Smooth muscle cell (in vitro differentiated cells): ENCODE results near the gene WWOX. TPM values are rescaled to one million over a fixed set of nuclear protein-coding genes. Genes with fewer than 3 reads are reported as not detected.

Experiments used
- DNase-seq: peaks from one replicate; lab custom pipeline; 2025; ENCODE audit not compliant: unreplicated experiment; lab: John Stamatoyannopoulos, UW
- H2AFZ ChIP-seq: fragments of 200-600 bp; sonication (generic); 2 replicates; pipeline ENCODE4 v1.6.0; 2016; ENCODE audit warnings: antibody characterized with exemption, low read depth, mild to moderate bottlenecking
- H3F3A ChIP-seq: fragments of 200-600 bp; sonication (generic); 2 replicates; pipeline ENCODE4 v1.6.0; 2017; ENCODE audit warnings: antibody characterized with exemption, low read depth
- H3K27ac ChIP-seq: fragments of 200-600 bp; sonication (generic); 2 replicates; pipeline ENCODE4 v1.5.1; 2016; ENCODE audit warnings: low read depth, mild to moderate bottlenecking
- H3K27me3 ChIP-seq: fragments of 200-600 bp; sonication (generic); 2 replicates; pipeline ENCODE4 v1.6.1; 2016; ENCODE audit warnings: low read depth, mild to moderate bottlenecking
- H3K36me3 ChIP-seq: fragments of 200-600 bp; sonication (generic); 2 replicates; pipeline ENCODE4 v1.5.1; 2016; ENCODE audit warnings: low read depth
- H3K4me1 ChIP-seq: fragments of 200-600 bp; sonication (generic); 2 replicates; pipeline ENCODE4 v1.5.1; 2016; ENCODE audit warnings: low read depth
- H3K4me2 ChIP-seq: fragments of 200-600 bp; sonication (generic); 2 replicates; pipeline ENCODE4 v1.6.0; 2016; ENCODE audit warnings: mild to moderate bottlenecking
- H3K4me3 ChIP-seq: fragments of 200-600 bp; sonication (generic); 2 replicates; pipeline ENCODE4 v1.5.1; 2016; ENCODE audit warnings: mild to moderate bottlenecking
- H3K79me2 ChIP-seq: fragments of 200-600 bp; sonication (generic); 2 replicates; pipeline ENCODE4 v1.6.0; 2016; ENCODE audit warnings: low read depth, mild to moderate bottlenecking
- H3K9ac ChIP-seq: fragments of 200-600 bp; sonication (generic); 2 replicates; pipeline ENCODE4 v1.6.0; 2016; ENCODE audit warnings: low read depth
- H3K9me3 ChIP-seq: fragments of 200-600 bp; sonication (generic); replicated peaks from 2 replicates; pipeline ENCODE4 v1.5.1; 2016; ENCODE audit warnings: low read depth
- H4K20me1 ChIP-seq: fragments of 200-600 bp; sonication (generic); 2 replicates; pipeline ENCODE4 v1.6.0; 2016; ENCODE audit warnings: low read depth
- WGBS: methylation state at CpG from one replicate; pipeline ENCODE4 v1.1.7; 2016; ENCODE audit warnings: low lambda C conversion rate; 5-methylcytosine and 5-hydroxymethylcytosine counted together
- polyA plus RNA-seq: library from polyadenylated mRNA; unstranded; fragments of >200 nt; fragmentation: Nextera tagmentation; extraction: Ambion mirVana; gene quantifications from 2 replicates; pipeline ENCODE4 v1.2.1, GENCODE V29; 2016
- total RNA-seq: library from RNA; depleted of rRNA; stranded (reverse); fragments of >200 nt; gene quantifications from 2 replicates; pipeline ENCODE4 v1.2.3, GENCODE V29; 2014
- TF ChIP-seq, protein P1 (sequence below): fragments of 200-600 bp; sonication (generic); IDR thresholded peaks from 2 replicates; pipeline ENCODE4 v1.5.1; 2017; ENCODE audit warnings: borderline replicate concordance, mild to moderate bottlenecking, antibody characterized with exemption; ENCODE audit not compliant: insufficient read depth, poor library complexity, severe bottlenecking

The WWOX gene
- total and polyA plus RNA-seq, 2 experiments from 2014 or later, result 7.5 to 14.0 TPM

DNA sequence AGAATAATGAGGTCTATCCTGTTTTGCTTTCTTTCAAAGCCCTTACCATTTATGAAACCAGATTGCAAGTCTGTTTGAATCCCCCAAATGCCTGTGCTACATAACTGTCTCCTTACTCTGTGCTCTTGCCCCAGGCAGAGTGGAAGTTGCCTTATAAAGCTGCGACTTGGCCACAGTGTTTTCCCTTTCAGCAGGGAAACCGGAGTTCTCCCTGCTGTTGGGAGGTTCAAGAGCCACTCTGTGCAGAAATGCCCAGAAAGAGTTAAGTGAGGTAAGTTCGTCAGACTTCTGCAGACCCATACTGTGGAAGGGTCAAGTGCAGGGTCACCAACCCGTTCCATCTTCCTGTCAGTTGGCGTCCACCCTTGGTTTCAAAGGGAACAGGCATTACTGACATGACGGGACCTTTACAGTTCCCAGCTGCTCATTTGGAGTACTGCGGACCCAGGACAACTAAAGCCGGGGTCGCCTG, 508.9 kb downstream of the WWOX start:
- no peak for DNase-seq
- H2AFZ ChIP-seq, result peak overlapping the region; percentile 24
- TF ChIP-seq, protein P1, sequence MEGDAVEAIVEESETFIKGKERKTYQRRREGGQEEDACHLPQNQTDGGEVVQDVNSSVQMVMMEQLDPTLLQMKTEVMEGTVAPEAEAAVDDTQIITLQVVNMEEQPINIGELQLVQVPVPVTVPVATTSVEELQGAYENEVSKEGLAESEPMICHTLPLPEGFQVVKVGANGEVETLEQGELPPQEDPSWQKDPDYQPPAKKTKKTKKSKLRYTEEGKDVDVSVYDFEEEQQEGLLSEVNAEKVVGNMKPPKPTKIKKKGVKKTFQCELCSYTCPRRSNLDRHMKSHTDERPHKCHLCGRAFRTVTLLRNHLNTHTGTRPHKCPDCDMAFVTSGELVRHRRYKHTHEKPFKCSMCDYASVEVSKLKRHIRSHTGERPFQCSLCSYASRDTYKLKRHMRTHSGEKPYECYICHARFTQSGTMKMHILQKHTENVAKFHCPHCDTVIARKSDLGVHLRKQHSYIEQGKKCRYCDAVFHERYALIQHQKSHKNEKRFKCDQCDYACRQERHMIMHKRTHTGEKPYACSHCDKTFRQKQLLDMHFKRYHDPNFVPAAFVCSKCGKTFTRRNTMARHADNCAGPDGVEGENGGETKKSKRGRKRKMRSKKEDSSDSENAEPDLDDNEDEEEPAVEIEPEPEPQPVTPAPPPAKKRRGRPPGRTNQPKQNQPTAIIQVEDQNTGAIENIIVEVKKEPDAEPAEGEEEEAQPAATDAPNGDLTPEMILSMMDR, result no peak

DNA sequence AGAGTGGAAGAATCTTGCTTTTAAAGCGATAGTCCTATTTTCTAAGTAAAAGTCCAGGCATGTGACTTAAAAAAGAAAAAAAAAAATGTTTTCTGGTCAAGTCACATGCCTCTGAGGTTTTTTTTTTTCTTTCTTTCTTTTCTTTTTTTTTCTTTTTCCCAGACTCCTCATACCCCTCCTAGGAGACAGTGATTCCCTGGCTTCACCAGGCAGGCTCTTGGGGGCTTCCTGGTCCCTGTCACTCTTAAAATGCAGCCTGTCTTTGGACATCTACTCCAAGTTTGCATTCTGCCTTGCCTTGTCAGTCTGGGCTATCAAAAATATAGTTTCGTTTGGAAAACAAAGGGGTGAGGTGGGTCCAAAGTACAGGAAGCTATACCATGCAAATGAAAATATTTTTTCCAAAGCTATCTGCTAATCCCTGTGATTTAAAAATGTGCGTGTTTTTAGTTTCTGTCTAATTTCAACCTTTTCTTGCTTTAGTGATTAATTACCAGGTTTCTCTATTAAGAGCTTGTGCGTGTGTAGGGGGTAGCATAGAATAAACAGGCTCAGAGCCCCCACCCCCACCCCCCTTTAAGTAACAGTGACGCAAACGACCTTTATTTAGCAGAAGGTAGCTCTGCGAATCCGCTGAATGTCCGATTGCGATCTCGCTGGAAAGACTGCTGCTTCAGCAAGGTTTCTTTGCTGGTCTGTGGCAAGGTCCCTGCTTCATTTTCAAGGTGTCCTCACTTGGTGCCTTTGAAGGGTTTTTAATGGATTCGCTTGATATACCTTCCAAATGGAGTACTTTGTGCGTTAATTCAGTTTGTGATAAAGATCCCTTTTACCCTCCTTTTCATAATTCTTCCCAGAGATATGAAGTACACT, 510.2 kb downstream of the WWOX start:
- H3K79me2 ChIP-seq, result no peaks in the 10 kb centered on the region
- no peak overlapping the region for H3K9ac ChIP-seq
- H4K20me1 ChIP-seq, result no peaks in the 10 kb centered on the region
- TF ChIP-seq, protein P1, result no peak
- peak overlapping the region; percentile 21 for H3K4me3 ChIP-seq
- no peaks in the 10 kb centered on the region for H3K27me3 ChIP-seq
- no peak overlapping the region for H2AFZ ChIP-seq
- peak overlapping the region; percentile 35 for H3K4me2 ChIP-seq
- DNase-seq, result no peak
- no peak overlapping the region for H3K27ac ChIP-seq
- peaks cover 37% of the 10 kb centered on the region for H3K4me1 ChIP-seq
- H3K9me3 ChIP-seq, result no peaks in the 10 kb centered on the region
- WGBS, result 67% methylated on average over 13 of the region's 13 CpGs
- no peaks in the 10 kb centered on the region for H3K36me3 ChIP-seq
- no peaks in the 10 kb centered on the region for H3F3A ChIP-seq

More for the DNA sequence above, 508.9 kb downstream of the WWOX start:
- Histone ChIP-seq H3K9me3 (no peaks in the 10 kb centered on the region), H3K9ac (no peak overlapping the region), H3K36me3 (no peaks in the 10 kb centered on the region), H3K79me2 (no peaks in the 10 kb centered on the region), H3K4me2 (peak overlapping the region; percentile 66), H4K20me1 (no peaks in the 10 kb centered on the region), H3K4me1 (peaks cover 37% of the 10 kb centered on the region), H3F3A (no peaks in the 10 kb centered on the region), H3K27ac (no peak overlapping the region), H3K4me3 (no peak overlapping the region), H3K27me3 (no peaks in the 10 kb centered on the region)
- 46% methylated on average over 9 of the region's 9 CpGs for WGBS

DNA sequence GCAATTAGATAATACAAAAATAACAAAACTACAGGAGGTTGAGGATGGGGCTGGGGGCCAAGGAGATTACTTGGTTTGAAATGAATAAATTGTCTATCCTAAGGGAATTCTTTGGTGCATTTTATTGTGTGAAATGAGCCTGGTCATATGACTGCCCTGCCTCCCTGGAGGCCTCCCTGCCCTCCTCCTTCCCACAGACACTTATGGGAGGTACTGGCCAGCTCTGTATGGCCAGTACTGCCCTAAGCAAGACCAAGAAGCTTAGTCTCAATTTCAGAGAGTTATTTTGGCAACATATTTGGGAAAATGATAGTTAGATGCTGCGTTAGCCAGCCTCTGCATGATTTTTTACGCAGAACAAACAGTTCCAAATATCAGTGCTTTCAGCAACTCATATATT, 511.9 kb downstream of the WWOX start:
- H3K4me3 ChIP-seq, result no peak overlapping the region
- no peak overlapping the region for H3K27ac ChIP-seq
- H3K4me2 ChIP-seq, result no peak overlapping the region
- H4K20me1 ChIP-seq, result no peaks in the 10 kb centered on the region
- no peaks in the 10 kb centered on the region for H3K27me3 ChIP-seq
- no peaks in the 10 kb centered on the region for H3F3A ChIP-seq
- DNase-seq, result no peak
- no peaks in the 10 kb centered on the region for H3K79me2 ChIP-seq
- WGBS, result 96% methylated on average over 2 of the region's 2 CpGs
- no peaks in the 10 kb centered on the region for H3K36me3 ChIP-seq
- H3K9ac ChIP-seq, result no peak overlapping the region
- no peaks in the 10 kb centered on the region for H3K9me3 ChIP-seq
- TF ChIP-seq, protein P1, result no peak
- H3K4me1 ChIP-seq, result peaks cover 24% of the 10 kb centered on the region
- no peak overlapping the region for H2AFZ ChIP-seq
